Fibroblast of the aortic adventitia (primary cell): ENCODE results near the gene WDR13. TPM values are rescaled to one million over a fixed set of nuclear protein-coding genes. Genes with fewer than 3 reads are reported as not detected.
"Not testable (repeated sequence)": the region's sequence is repeated elsewhere in the genome, so short reads cannot be mapped to it uniquely, and the experiment has no call there.

ENCODE experiments used
- DNase-seq: peaks from one replicate; pipeline ENCODE4 v3.0.0-alpha.2; 2010; ENCODE audit warnings: low read depth
- H3K4me3 ChIP-seq: 2 replicates; pipeline ENCODE4 v1.5.1; 2011; ENCODE audit warnings: low read depth, mild to moderate bottlenecking, control low read depth, low read length, moderate library complexity
- CTCF ChIP-seq: IDR thresholded peaks from 2 replicates; pipeline ENCODE4 v1.5.1; 2011; ENCODE audit warnings: mild to moderate bottlenecking, low read length, control low read depth, inconsistent platforms; ENCODE audit not compliant: insufficient read depth
- total RNA-seq: library from RNA; depleted of rRNA; stranded (reverse); fragments of >200 nt; gene quantifications from 2 replicates; pipeline ENCODE4 v1.2.3, GENCODE V29; 2012; ENCODE audit warnings: low replicate concordance

The WDR13 gene
- total RNA-seq: 41.2 and 72.7 TPM in 2 replicates

- DNase-seq: peak; percentile 97
- no peak for TF ChIP-seq CTCF
- H3K4me3 ChIP-seq: peak within 1 kb of the TSS; percentile 76
These were observed at the start of gene WDR13 for GRCh38 chrX:48597353-48598264. Gene WDR13 (plus strand): TSS chrX:48597492. CDS start chrX:48597997, 505 bp downstream.

DNA sequence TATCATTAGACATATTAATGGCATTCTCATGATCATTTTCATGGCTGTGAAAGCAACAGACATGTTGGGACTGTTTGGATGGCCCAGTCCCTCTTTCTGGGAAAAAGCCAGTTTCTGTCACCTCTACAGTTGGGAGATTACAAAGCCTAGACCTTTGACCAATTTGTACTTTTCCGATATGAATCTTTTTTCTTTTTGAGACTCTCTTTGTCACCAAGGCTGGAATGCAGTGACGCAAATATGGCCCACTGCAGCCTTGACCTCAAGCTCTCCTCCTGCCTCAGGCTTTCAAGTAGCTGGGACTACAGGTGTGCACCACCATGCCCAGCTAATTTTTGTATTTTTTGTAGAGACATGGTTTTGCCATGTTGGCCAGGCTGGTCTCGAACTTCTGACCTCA lies 48.4 kb upstream of the WDR13 start:
- TF ChIP-seq CTCF: no peak
- DNase-seq: no peak
- H3K4me3 ChIP-seq: no peak overlapping the region

DNA sequence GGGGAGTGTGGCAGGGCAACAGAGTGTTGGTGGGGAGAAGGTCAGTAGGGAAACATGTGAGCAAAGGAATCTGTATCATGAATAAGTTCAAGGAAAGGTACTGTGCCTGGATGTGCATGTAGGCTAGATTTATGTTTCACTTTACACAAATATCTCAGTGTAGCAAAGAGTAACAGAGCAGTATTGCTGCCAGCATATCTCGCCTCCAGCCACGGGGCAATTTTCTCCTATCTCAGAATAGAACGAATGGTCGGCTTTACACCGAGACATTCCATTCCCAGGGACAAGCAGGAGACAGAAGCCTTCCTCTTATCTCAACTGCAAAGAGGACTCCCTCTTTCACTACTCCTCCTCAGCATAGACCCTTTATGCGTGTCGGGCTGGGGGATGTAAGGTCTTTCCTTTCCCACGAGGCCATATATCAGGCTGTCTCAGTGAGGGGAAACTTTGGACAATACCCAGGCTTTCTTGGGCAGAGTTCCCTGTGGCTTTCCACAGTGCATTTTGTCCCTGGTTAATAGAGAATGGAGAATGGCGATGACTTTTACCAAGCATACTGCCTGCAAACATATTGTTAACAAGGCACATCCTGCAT lies 41.5 kb upstream of the WDR13 start:
- DNase-seq: not testable (repeated sequence)

DNA sequence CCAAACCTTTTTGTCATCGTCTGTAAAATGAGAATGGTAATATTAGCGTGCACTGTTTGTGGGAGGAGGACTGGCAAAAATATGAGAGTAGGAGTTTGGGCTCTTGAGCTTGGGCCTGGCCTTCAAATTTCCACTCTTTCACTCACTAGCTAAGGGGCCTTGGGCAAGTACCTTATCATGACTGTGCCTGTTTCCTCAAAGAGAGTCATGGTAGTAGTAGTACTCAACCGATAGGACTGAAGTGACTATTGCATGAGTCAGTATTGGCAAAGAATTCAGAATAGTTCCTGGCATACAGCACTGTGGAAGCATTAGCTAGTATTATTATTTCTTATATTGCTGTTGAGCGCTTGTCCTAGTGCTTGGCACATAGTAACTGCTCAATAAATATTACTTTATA lies 39.0 kb upstream of the WDR13 start:
- no peak for TF ChIP-seq CTCF
- H3K4me3 ChIP-seq: no peak overlapping the region
- peak; percentile 89 for DNase-seq

More for the DNA sequence above, 41.5 kb upstream of the WDR13 start:
- H3K4me3 ChIP-seq: not testable (repeated sequence)

DNA sequence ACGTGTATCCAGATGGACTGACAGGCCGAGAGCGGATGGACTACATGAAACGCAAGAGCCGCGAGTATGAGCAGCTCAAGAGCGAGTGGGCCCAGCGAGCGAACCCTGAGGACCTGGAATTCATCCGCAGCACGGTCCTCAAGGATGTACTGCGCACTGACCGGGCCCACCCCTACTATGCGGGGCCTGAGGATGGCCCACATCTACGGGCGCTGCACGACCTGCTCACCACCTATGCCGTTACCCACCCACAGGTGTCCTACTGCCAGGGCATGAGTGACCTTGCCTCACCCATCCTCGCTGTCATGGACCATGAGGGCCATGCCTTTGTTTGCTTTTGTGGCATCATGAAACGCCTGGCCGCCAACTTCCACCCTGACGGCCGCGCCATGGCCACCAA lies 37.7 kb upstream of the WDR13 start:
- no peak for TF ChIP-seq CTCF
- no peak overlapping the region for H3K4me3 ChIP-seq
- no peak for DNase-seq

GRCh38 chrX:48560056-48560455 lies 37.2 kb upstream of the WDR13 start:
- no peak overlapping the region for H3K4me3 ChIP-seq
- no peak for TF ChIP-seq CTCF
- DNase-seq: no peak

DNA sequence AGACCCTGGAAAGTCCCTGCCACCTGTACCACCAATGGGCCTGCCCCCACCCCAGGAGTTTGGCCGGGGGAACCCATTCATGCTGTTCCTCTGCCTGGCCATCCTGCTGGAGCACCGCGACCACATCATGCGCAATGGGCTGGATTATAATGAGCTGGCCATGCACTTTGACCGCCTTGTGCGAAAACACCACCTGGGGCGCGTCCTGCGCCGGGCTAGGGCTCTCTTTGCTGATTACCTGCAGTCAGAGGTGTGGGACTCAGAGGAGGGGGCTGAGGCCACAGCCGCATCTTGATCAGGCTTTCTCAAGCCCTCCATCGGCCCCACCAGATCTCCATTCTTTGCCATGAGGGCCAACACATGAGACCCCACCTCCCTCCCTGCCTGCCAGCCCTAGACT lies 36.6 kb upstream of the WDR13 start:
- no peak for DNase-seq
- H3K4me3 ChIP-seq: no peak overlapping the region
- no peak for TF ChIP-seq CTCF
